ENCODE results near the gene ERMAP. TPM values are rescaled to one million over a fixed set of nuclear protein-coding genes. Genes with fewer than 3 reads are reported as not detected.

Gene ERMAP
- total RNA-seq: 6.7 and 18.8 TPM in 2 replicates

GRCh38 chr1:42816585-42817439 lies at the start of gene ERMAP, which contains the start of gene SVBP:
TSS of gene ERMAP (plus strand) at chr1:42817122. CDS start at chr1:42830449, 13,327 bp downstream.
TSS of gene SVBP (minus strand) at chr1:42817397. CDS start at chr1:42816544, 853 bp downstream.

GRCh38 chr1:42784946-42785693 lies 31.8 kb upstream of the ERMAP start, which contains the start of gene TMEM269:
TSS of gene TMEM269 (plus strand) at chr1:42784991. CDS start at chr1:42789894, 4,903 bp downstream.

GRCh38 chr1:42846257-42847110 lies 29.6 kb downstream of the ERMAP start, which contains the start of gene ZNF691:
TSS of gene ZNF691 (plus strand) at chr1:42846613. CDS start at chr1:42849659, 3,046 bp downstream.

Other genes starting within 250 kb of the ERMAP start
- 18.7 and 34.5 TPM in 2 replicates for gene PPIH, start 158.7 kb upstream of the ERMAP start, total RNA-seq
- gene YBX1, start 134.7 kb upstream of the ERMAP start, total RNA-seq: 514 and 596 TPM in 2 replicates
- not detected in 2 replicates for gene CLDN19, start 76.9 kb upstream of the ERMAP start, total RNA-seq
- 144 and 214 TPM in 2 replicates for gene P3H1, start 50.1 kb upstream of the ERMAP start, total RNA-seq
- 2.2 and 7.5 TPM in 2 replicates for gene C1orf50, start 49.9 kb upstream of the ERMAP start, total RNA-seq
- gene TMEM269, start 32.1 kb upstream of the ERMAP start, total RNA-seq: under 0.01 TPM in 1 of 2 replicates, not detected in the other
- gene SVBP, start 275 bp downstream of the ERMAP start, total RNA-seq: 15.7 and 23.0 TPM in 2 replicates
- gene ZNF691, start 29.5 kb downstream of the ERMAP start, total RNA-seq: 7.5 and 8.3 TPM in 2 replicates
- gene SLC2A1, start 141.7 kb downstream of the ERMAP start, total RNA-seq: 85.2 and 131 TPM in 2 replicates